ENCODE data around the gene EPB41L4B. TPM values are rescaled to one million over a fixed set of nuclear protein-coding genes. Genes with fewer than 3 reads are reported as not detected.
A peak's percentile ranks its signal among the peaks of the same experiment; 100 is the strongest.

The EPB41L4B gene
- total RNA-seq, 4 donors from 2014 or later, result 56.4 to 72.7 (median 71.0) TPM

- no peaks in the 10 kb centered on the region for H3K36me3 ChIP-seq
- H3K4me1 ChIP-seq, result peaks cover 22 to 24% of the 10 kb centered on the region in 2 donors
- H3K4me3 ChIP-seq (replicated peaks in 1 of 3), result no peak overlapping the region
- H3K27me3 ChIP-seq, result no peaks in the 10 kb centered on the region
- H3K27ac ChIP-seq, result peak overlapping the region in 2 of 3 donors; percentile 67 to 76
- no peaks in the 10 kb centered on the region for H3K9me3 ChIP-seq
- TF ChIP-seq, protein P1, sequence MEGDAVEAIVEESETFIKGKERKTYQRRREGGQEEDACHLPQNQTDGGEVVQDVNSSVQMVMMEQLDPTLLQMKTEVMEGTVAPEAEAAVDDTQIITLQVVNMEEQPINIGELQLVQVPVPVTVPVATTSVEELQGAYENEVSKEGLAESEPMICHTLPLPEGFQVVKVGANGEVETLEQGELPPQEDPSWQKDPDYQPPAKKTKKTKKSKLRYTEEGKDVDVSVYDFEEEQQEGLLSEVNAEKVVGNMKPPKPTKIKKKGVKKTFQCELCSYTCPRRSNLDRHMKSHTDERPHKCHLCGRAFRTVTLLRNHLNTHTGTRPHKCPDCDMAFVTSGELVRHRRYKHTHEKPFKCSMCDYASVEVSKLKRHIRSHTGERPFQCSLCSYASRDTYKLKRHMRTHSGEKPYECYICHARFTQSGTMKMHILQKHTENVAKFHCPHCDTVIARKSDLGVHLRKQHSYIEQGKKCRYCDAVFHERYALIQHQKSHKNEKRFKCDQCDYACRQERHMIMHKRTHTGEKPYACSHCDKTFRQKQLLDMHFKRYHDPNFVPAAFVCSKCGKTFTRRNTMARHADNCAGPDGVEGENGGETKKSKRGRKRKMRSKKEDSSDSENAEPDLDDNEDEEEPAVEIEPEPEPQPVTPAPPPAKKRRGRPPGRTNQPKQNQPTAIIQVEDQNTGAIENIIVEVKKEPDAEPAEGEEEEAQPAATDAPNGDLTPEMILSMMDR (IDR thresholded peaks at IDR 0.05), result no peak
- TF ChIP-seq POLR2A (IDR thresholded peaks at IDR 0.05), result no peak
- no peak for DNase-seq
- intact Hi-C loops (cut with DNase I), result loop anchor here (5.0 kb wide), 1 partner anchor 129 kb away; no protein-coding TSS in a partner anchor
- WGBS, 2 donors, result 76 to 79% methylated on average over 5 of the region's 5 CpGs
Measured at GRCh38 chr9:109321727-109322126, 868 bp upstream of the EPB41L4B start.

DNA sequence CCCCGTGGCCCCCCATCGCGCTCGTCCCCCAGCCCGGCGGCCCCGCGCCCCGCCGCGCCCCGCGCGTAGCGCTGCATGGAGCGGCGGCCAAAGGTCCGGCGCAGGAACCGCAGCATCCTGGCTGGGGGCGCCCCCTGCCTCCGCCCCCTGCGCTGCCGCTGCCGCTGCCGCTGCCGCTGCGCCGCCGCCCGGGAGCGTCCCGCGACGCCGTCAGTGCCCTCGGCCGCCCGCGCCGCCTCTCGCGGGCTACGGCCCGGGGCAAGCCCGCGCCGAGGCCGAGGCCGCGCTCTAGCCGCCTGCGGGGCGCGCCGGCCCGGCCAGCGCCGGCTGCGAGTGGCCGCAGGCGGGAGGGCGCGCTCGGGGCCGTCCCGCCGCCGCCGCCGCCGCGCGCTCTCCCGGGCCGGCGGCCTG lies 523 bp downstream of the EPB41L4B start:
- DNase-seq, result peak in 1 of 2 donors; percentile 32
- no CpG with 5 or more reads among the region's 77 CpGs for WGBS, 2 donors
- peaks cover 31 to 32% of the 10 kb centered on the region in 2 donors for H3K4me1 ChIP-seq
- no peak overlapping the region for H3K4me3 ChIP-seq (replicated peaks in 1 of 3)
- TF ChIP-seq POLR2A (IDR thresholded peaks at IDR 0.05), result no peak
- TF ChIP-seq, protein P1 (IDR thresholded peaks at IDR 0.05), result peak in 1 of 6 experiments; percentile 16
- intact Hi-C loops (cut with DNase I), result loop anchor here (5.0 kb wide), 1 partner anchor 128 kb away; no protein-coding TSS in a partner anchor
- H3K36me3 ChIP-seq, result no peaks in the 10 kb centered on the region
- no peaks in the 10 kb centered on the region for H3K27me3 ChIP-seq
- H3K27ac ChIP-seq, result no peak overlapping the region
- no peaks in the 10 kb centered on the region for H3K9me3 ChIP-seq

- Histone ChIP-seq H3K36me3 (no peaks in the 10 kb centered on the region), H3K4me3 (replicated peaks in 1 of 3) (peak overlapping the region; percentile 35 to 62 (median 59)), H3K4me1 (peaks cover 37 to 38% of the 10 kb centered on the region in 2 donors), H3K27me3 (no peaks in the 10 kb centered on the region), H3K9me3 (no peaks in the 10 kb centered on the region), H3K27ac (peak overlapping the region; percentile 89 to 97 (median 93))
- peak; percentile 59 to 60 for DNase-seq
- WGBS, 2 donors, result 1 to 2% methylated on average over 20 to 29 of the region's 42 CpGs
- intact Hi-C loops (cut with DNase I), result loop anchor here (5.0 kb wide), 2 partner anchors 72 to 127 kb away; no protein-coding TSS in a partner anchor
- TF ChIP-seq, protein P1 (IDR thresholded peaks at IDR 0.05), result no peak
- TF ChIP-seq POLR2A (IDR thresholded peaks at IDR 0.05), result peak in 1 of 2 donors; percentile 35
Measured at GRCh38 chr9:109319626-109320241, 1.1 kb downstream of the EPB41L4B start.

DNA sequence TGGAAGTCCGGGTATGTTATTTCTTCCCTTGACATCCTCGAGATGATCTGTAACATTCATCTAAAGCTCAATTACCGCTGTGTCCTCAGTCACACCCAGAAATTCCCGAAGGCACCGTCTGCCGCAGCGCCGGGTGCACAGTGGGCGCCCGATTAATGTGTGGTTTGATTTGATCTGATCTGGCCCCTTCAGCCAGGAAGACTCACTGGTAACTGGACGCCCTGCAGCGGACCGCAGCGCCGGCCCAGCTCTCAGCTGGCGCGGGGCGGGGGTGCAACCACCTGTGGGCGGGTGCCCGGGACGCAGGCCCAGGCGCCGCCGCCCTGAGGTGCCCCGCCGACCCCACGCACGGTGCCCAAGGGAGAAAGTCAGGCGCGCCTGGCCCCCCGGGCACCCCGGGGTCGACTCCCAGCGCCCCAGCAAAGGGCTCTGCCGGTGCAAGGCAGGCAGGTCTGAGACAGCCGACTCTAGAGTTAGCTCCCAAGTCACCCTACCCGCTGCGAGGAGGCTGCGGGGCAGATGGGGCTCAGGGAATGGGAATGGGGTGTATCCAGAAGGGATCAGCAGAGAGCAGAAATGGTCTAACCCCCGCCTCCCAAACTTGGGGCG lies 1.7 kb downstream of the EPB41L4B start:
- DNase-seq, result peak; percentile 76 to 81
- H3K36me3 ChIP-seq, result no peaks in the 10 kb centered on the region
- H3K27me3 ChIP-seq, result no peaks in the 10 kb centered on the region
- intact Hi-C loops (cut with DNase I), result loop anchor here (5.0 kb wide), 1 partner anchor 72 kb away; no protein-coding TSS in a partner anchor
- TF ChIP-seq, protein P1 (IDR thresholded peaks at IDR 0.05), result no peak
- TF ChIP-seq POLR2A (IDR thresholded peaks at IDR 0.05), result peak; percentile 13 to 74
- 3 to 6% methylated on average over 10 to 31 of the region's 41 CpGs for WGBS, 2 donors
- H3K4me3 ChIP-seq (replicated peaks in 1 of 3), result peak overlapping the region; percentile 35 to 62 (median 59)
- peak overlapping the region; percentile 89 to 97 (median 93) for H3K27ac ChIP-seq
- H3K9me3 ChIP-seq, result no peaks in the 10 kb centered on the region
- peaks cover 43 to 44% of the 10 kb centered on the region in 2 donors for H3K4me1 ChIP-seq

Measured in thyroid gland (tissue), 4 donors.